Left renal cortex interstitium (tissue), 4 donors: ENCODE data around the gene PKP3. TPM values are rescaled to one million over a fixed set of nuclear protein-coding genes. Genes with fewer than 3 reads are reported as not detected.
"Not testable (repeated sequence)": the region's sequence is repeated elsewhere in the genome, so short reads cannot be mapped to it uniquely, and the experiment has no call there.

Experiments
- DNase-seq, 4 donors: peaks; one replicate each; pipeline ENCODE4 v3.0.0-alpha.2; 2013; ENCODE audit warnings: low read depth in 4 of 4, low spot score in 2 of 4, missing footprints in 1 of 4
- polyA plus RNA-seq, 4 donors: library from polyadenylated mRNA; unstranded; fragments of 120-200 nt; gene quantifications; one replicate each; pipeline ENCODE4 v1.2.1, GENCODE V29; 2013; ENCODE audit not compliant: insufficient read length in 4 of 4

The PKP3 gene
- polyA plus RNA-seq, 4 donors: 4.0 to 8.4 (median 7.2) TPM

GRCh38 chr11:424232-424631 is 30.2 kb downstream of the PKP3 start:
- DNase-seq: no peak

- DNase-seq: not testable (repeated sequence)
These were observed 30.8 kb downstream of the PKP3 start for GRCh38 chr11:424766-425165.

GRCh38 chr11:425301-425700 is 31.3 kb downstream of the PKP3 start:
- DNase-seq: no peak

- no peak for DNase-seq
These were observed 32.8 kb downstream of the PKP3 start for GRCh38 chr11:426851-427250.

GRCh38 chr11:428295-428694 is 34.3 kb downstream of the PKP3 start:
- no peak for DNase-seq

- DNase-seq: no peak
These were observed 35.4 kb downstream of the PKP3 start for GRCh38 chr11:429391-429790.

- DNase-seq: no peak
These were observed 36.0 kb downstream of the PKP3 start for GRCh38 chr11:429931-430456.

- DNase-seq: no peak
These were observed 37.9 kb downstream of the PKP3 start for GRCh38 chr11:431921-432320.

- no peak for DNase-seq
These were observed 38.6 kb downstream of the PKP3 start for GRCh38 chr11:432501-433100.

- no peak for DNase-seq
These were observed 39.1 kb downstream of the PKP3 start for GRCh38 chr11:433111-433510.

GRCh38 chr11:433641-434040 is 39.6 kb downstream of the PKP3 start:
- no peak for DNase-seq

GRCh38 chr11:434496-434895 is 40.5 kb downstream of the PKP3 start:
- DNase-seq: no peak

- DNase-seq: not testable (repeated sequence)
These were observed 41.2 kb downstream of the PKP3 start for GRCh38 chr11:434999-435740.

- DNase-seq: no peak
These were observed 43.3 kb downstream of the PKP3 start for GRCh38 chr11:437228-437870.

GRCh38 chr11:438101-438844 is 44.3 kb downstream of the PKP3 start:
- DNase-seq: no peak

GRCh38 chr11:439315-440064 is 45.5 kb downstream of the PKP3 start:
- DNase-seq: no peak

- no peak for DNase-seq
These were observed 46.3 kb downstream of the PKP3 start for GRCh38 chr11:440065-441042.

- no peak for DNase-seq
These were observed 47.0 kb downstream of the PKP3 start for GRCh38 chr11:441043-441417.
